ENCODE measurements around the gene ASH1L.
"Not testable (repeated sequence)": the region's sequence is repeated elsewhere in the genome, so short reads cannot be mapped to it uniquely, and the experiment has no call there.

The ASH1L gene

GRCh38 chr1:155297384-155297783 is 265.2 kb downstream of the ASH1L start:
- no peak for DNase-seq (ENCODE audit: extremely low read depth, low read depth)
- no peak overlapping the region for H3K4me3 ChIP-seq (replicated peaks; ENCODE audit: low read depth, low read length)
- no peak for TF ChIP-seq CTCF (IDR thresholded peaks at IDR 0.05; ENCODE audit: low read depth, low read length, missing control alignments)

DNA sequence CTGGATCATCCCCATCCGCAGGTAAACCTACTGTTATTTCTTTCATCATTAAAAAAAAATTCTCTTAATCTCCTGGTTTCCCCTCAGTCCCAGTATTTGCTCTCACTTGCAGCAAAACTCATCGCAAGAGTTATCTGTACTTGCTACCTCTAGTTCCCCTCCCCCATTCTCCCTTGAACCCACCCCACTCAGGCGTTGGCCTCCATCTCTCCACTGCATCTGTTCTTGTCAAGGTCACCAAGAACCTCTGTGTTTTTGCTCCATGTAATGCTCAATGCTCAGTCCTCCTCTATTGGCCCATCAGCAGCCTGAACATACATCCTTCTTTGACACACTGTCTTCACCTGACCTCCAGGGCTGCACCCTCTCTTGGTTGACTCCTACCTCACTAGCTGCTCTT is 265.9 kb downstream of the ASH1L start:
- H3K4me3 ChIP-seq (replicated peaks; ENCODE audit: low read depth, low read length), result no peak overlapping the region
- no peak for TF ChIP-seq CTCF (IDR thresholded peaks at IDR 0.05; ENCODE audit: low read depth, low read length, missing control alignments)
- DNase-seq (ENCODE audit: extremely low read depth, low read depth), result no peak

DNA sequence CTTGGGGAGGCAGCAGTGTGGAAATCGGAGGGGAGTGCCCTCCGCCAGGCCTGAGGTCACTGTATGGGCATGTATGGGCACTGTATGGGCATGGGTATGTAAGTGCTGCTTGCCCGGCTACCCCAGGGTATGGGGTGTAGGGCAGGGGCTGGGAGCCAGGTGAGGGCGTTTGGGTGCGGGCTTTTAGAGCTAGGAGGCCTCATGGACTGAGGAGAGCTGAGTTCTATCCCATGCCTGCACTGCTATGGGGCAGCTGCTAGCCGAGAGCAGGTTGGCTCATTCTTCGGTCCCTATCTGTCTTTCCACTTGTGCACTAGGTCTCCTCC is 266.7 kb downstream of the ASH1L start:
- no peak overlapping the region for H3K4me3 ChIP-seq (replicated peaks; ENCODE audit: low read depth, low read length)
- DNase-seq (ENCODE audit: extremely low read depth, low read depth), result no peak

GRCh38 chr1:155295183-155295941 is 267.2 kb downstream of the ASH1L start:
- DNase-seq (ENCODE audit: extremely low read depth, low read depth), result no peak
- no peak overlapping the region for H3K4me3 ChIP-seq (replicated peaks; ENCODE audit: low read depth, low read length)
- TF ChIP-seq CTCF (IDR thresholded peaks at IDR 0.05; ENCODE audit: low read depth, low read length, missing control alignments), result no peak

More for the DNA sequence above, 266.7 kb downstream of the ASH1L start:
- TF ChIP-seq CTCF (IDR thresholded peaks at IDR 0.05; ENCODE audit: low read depth, low read length, missing control alignments), result no peak

DNA sequence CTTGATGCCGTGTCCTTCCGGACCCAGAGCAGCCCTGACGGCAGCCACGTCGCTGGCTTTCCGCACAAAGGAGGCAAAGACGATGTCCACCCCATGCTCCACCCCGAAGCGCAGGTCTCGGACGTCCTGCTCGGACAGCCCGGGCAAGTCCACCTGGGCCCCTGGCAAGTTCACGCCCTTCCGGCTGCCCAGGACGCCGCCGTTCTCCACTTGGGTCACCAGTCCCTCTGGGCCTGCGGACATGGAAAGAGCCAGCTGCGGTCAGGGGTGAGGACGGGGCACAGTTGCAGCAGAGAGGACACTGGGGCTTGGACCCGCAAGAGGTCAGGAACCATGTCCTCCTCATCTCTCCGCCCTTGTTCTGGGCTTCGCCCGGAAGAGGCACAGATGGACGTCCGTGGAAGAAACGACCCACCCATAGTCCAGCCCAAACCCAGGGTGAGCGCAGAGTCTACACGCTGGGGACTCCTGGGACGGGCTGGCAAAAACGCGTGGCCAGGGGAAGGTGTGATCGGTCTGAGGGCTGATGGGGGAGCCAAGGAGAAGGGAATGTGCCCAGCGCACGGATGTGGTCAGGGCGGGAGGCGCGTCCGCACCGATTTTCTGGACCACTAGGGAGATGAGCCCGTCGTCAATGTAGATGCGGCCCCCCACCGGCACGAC is 268.0 kb downstream of the ASH1L start:
- H3K4me3 ChIP-seq (replicated peaks; ENCODE audit: low read depth, low read length), result no peak overlapping the region
- no peak for TF ChIP-seq CTCF (IDR thresholded peaks at IDR 0.05; ENCODE audit: low read depth, low read length, missing control alignments)
- DNase-seq (ENCODE audit: extremely low read depth, low read depth), result no peak

GRCh38 chr1:155293086-155293749 is 269.4 kb downstream of the ASH1L start:
- no peak overlapping the region for H3K4me3 ChIP-seq (replicated peaks; ENCODE audit: low read depth, low read length)
- no peak for TF ChIP-seq CTCF (IDR thresholded peaks at IDR 0.05; ENCODE audit: low read depth, low read length, missing control alignments)
- DNase-seq (ENCODE audit: extremely low read depth, low read depth), result no peak

GRCh38 chr1:155291006-155291405 is 271.6 kb downstream of the ASH1L start:
- not testable (repeated sequence) for H3K4me3 ChIP-seq (replicated peaks; ENCODE audit: low read depth, low read length); DNase-seq (ENCODE audit: extremely low read depth, low read depth)
